Glutamatergic neuron (in vitro differentiated cells): Measurements from ENCODE around the gene GDPD5. TPM values are rescaled to one million over a fixed set of nuclear protein-coding genes. Genes with fewer than 3 reads are reported as not detected.
"Not testable (repeated sequence)": the region's sequence is repeated elsewhere in the genome, so short reads cannot be mapped to it uniquely, and the experiment has no call there.

Experiments used
- DNase-seq: peaks from one replicate; pipeline ENCODE4 v3.0.0; 2022
- H3K27ac Mint-ChIP-seq: one replicate; pipeline ENCODE4 v1.8.0; 2020; ENCODE audit warnings: mild to moderate bottlenecking, mixed read lengths, inconsistent platforms; ENCODE audit not compliant: unreplicated experiment
- H3K27me3 Mint-ChIP-seq: one replicate; pipeline ENCODE4 v1.8.0; 2020; ENCODE audit warnings: mild to moderate bottlenecking, moderate library complexity, mixed read lengths, inconsistent platforms; ENCODE audit not compliant: unreplicated experiment
- H3K36me3 Mint-ChIP-seq: one replicate; pipeline ENCODE4 v1.8.0; 2020; ENCODE audit warnings: mild to moderate bottlenecking, mixed read lengths, inconsistent platforms; ENCODE audit not compliant: unreplicated experiment
- H3K4me1 Mint-ChIP-seq: one replicate; pipeline ENCODE4 v1.8.0; 2020; ENCODE audit warnings: mild to moderate bottlenecking, low read depth, mixed read lengths, inconsistent platforms; ENCODE audit not compliant: unreplicated experiment
- H3K4me3 Mint-ChIP-seq: one replicate; pipeline ENCODE4 v1.8.0; 2020; ENCODE audit warnings: mild to moderate bottlenecking, mixed read lengths, inconsistent platforms; ENCODE audit not compliant: unreplicated experiment
- H3K9me3 Mint-ChIP-seq: one replicate; pipeline ENCODE4 v1.8.0; 2020; ENCODE audit warnings: mild to moderate bottlenecking, moderate library complexity, mixed read lengths, inconsistent platforms; ENCODE audit not compliant: unreplicated experiment
- CTCF ChIP-seq: fragments of 200-600 bp; sonication (generic); IDR thresholded peaks from one replicate; pipeline ENCODE4 v1.5.0; 2021; ENCODE audit not compliant: partially characterized antibody, unreplicated experiment
- total RNA-seq: library from RNA; stranded (reverse); fragmentation: NEBNext Ultra II Directional; extraction: Animal tissue kit (Norgen Biotek cat#: 25700); gene quantifications from one replicate; pipeline ENCODE4 v1.2.1, GENCODE V29; 2021; ENCODE audit not compliant: unreplicated experiment

Gene GDPD5
- total RNA-seq, 1 donor from 2014 or later: 147 TPM

- H3K9me3 Mint-ChIP-seq: peaks cover 12% of the 10 kb centered on the region
- peak; percentile 86 for DNase-seq
- H3K27ac Mint-ChIP-seq: peak overlapping the region; percentile 96
Observed at GRCh38 chr11:75421035-75421602, 104.6 kb downstream of the GDPD5 start.

GRCh38 chr11:75420224-75421034, 105.3 kb downstream of the GDPD5 start:
- H3K27me3 Mint-ChIP-seq: peaks cover 17% of the 10 kb centered on the region
- H3K27ac Mint-ChIP-seq: peak overlapping the region; percentile 96
- peaks cover 12% of the 10 kb centered on the region for H3K9me3 Mint-ChIP-seq
- no peaks in the 10 kb centered on the region for H3K36me3 Mint-ChIP-seq
- no peak for TF ChIP-seq CTCF
- DNase-seq: no peak
- peak overlapping the region; percentile 76 for H3K4me3 Mint-ChIP-seq
- H3K4me1 Mint-ChIP-seq: peaks cover 38% of the 10 kb centered on the region

More at GRCh38 chr11:75421035-75421602, 104.6 kb downstream of the GDPD5 start:
- TF ChIP-seq CTCF: no peak
- Mint-ChIP-seq H3K27me3 (peaks cover 17% of the 10 kb centered on the region), H3K4me3 (peak overlapping the region; percentile 76), H3K36me3 (no peaks in the 10 kb centered on the region), H3K4me1 (peaks cover 38% of the 10 kb centered on the region)

DNA sequence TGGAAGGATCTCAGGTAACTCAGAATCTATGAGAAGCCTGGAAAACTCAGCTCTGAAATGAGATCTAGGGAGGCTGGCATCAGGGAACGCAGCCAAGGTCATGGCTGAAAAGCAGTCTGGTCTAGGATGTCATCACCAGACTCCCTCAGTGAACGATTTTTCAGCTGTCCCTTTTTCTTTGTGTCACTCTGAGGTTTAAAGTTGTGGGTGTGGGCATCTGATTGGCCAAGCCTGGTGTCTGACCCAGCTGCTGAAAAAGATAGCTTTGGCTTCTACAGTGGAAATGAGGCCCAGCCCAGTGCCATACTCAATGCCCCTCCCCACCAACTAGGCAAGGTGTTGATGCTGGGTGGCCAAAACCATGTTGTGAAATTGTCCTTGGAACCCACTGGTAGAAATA, 111.9 kb downstream of the GDPD5 start:
- peaks cover 6% of the 10 kb centered on the region for H3K36me3 Mint-ChIP-seq
- peak overlapping the region; percentile 52 for H3K27ac Mint-ChIP-seq
- no peak for DNase-seq
- H3K4me1 Mint-ChIP-seq: peaks cover 9% of the 10 kb centered on the region
- peaks cover 2% of the 10 kb centered on the region for H3K27me3 Mint-ChIP-seq
- peaks cover 2% of the 10 kb centered on the region for H3K9me3 Mint-ChIP-seq
- no peak for TF ChIP-seq CTCF
- H3K4me3 Mint-ChIP-seq: no peak overlapping the region

DNA sequence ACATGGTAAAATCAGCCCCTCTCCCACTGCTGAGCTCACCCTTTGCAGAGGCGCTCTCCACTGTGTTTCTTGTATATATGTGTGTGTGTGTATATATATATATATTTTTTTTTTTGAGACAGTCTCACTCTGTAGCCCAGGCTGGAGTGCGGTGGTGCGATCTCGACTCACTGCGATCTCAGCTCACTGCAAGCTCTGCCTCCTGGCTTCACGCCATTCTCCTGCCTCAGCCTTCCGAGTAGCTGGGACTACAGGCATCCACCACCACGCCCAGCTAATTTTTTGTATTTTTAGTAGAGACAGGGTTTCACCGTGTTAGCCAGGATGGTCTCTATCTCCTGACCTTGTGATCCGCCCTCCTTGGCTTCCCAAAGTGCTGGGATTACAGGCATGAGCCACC, 112.6 kb downstream of the GDPD5 start:
- not testable (repeated sequence) for H3K36me3 Mint-ChIP-seq, H3K9me3 Mint-ChIP-seq, H3K27me3 Mint-ChIP-seq, DNase-seq, H3K4me1 Mint-ChIP-seq, H3K4me3 Mint-ChIP-seq, H3K27ac Mint-ChIP-seq

GRCh38 chr11:75409971-75410370, 115.8 kb downstream of the GDPD5 start:
- not testable (repeated sequence) for H3K36me3 Mint-ChIP-seq, H3K4me1 Mint-ChIP-seq, DNase-seq, H3K4me3 Mint-ChIP-seq, H3K27me3 Mint-ChIP-seq, H3K27ac Mint-ChIP-seq, H3K9me3 Mint-ChIP-seq

DNA sequence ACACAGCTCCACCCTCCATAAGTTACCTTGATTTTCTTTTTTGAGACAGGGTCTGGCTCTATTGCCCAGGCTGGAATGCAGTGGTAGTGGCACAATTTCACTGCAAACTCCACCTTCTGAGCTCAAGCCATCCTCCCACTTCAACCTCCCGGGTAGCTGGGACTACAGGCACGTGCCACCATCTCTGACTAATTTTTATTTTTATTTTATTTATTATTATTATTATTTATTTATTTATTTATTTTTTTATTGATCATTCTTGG, 116.9 kb downstream of the GDPD5 start:
- Mint-ChIP-seq H3K27ac (peak overlapping the region; percentile 52), H3K36me3 (peaks cover 6% of the 10 kb centered on the region), H3K9me3 (no peaks in the 10 kb centered on the region), H3K4me1 (peaks cover 7% of the 10 kb centered on the region), H3K27me3 (no peaks in the 10 kb centered on the region), H3K4me3 (no peak overlapping the region)
- no peak for DNase-seq
- TF ChIP-seq CTCF: no peak
